ENCODE measurements around the gene MLF1. TPM values are rescaled to one million over a fixed set of nuclear protein-coding genes. Genes with fewer than 3 reads are reported as not detected.

Gene MLF1
- 12.5 TPM for polyA plus RNA-seq
- long read RNA-seq, donor 1, partial matches to known transcripts: 0 of 4 reads
- long read RNA-seq, donor 1, other reads (novel, unspliced or antisense): 0 of 4 reads
- long read RNA-seq, donor 2, transcript MLF1-201 (7 exons, 2,203 nt): major isoform, 5 of 6 reads
- long read RNA-seq, donor 2, partial matches to known transcripts: 0 of 6 reads
- long read RNA-seq, donor 2, other reads (novel, unspliced or antisense): 0 of 6 reads
- long read RNA-seq, donor 3: 0 reads
- long read RNA-seq, donor 4: 0 reads
- long read RNA-seq, donor 5, transcript MLF1-201 (7 exons, 2,203 nt): major isoform, 6 of 6 reads
- long read RNA-seq, donor 5, partial matches to known transcripts: 0 of 6 reads
- long read RNA-seq, donor 5, other reads (novel, unspliced or antisense): 0 of 6 reads
- long read RNA-seq, donor 6, partial matches to known transcripts: 0 of 3 reads
- long read RNA-seq, donor 6, other reads (novel, unspliced or antisense): 0 of 3 reads
- long read RNA-seq, donor 7, partial matches to known transcripts: 0 of 4 reads
- long read RNA-seq, donor 7, other reads (novel, unspliced or antisense): 0 of 4 reads
- long read RNA-seq, donor 8, transcript MLF1-201 (7 exons, 2,203 nt): major isoform, 5 of 8 reads
- long read RNA-seq, donor 8, partial matches to known transcripts: 0 of 8 reads
- long read RNA-seq, donor 8, other reads (novel, unspliced or antisense): 0 of 8 reads
- long read RNA-seq, donor 9, partial matches to known transcripts: 0 of 7 reads
- long read RNA-seq, donor 9, other reads (novel, unspliced or antisense): 0 of 7 reads
- long read RNA-seq, donor 10, partial matches to known transcripts: 5 of 11 reads
- long read RNA-seq, donor 10, other reads (novel, unspliced or antisense): 0 of 11 reads
- long read RNA-seq, donor 11, partial matches to known transcripts: 0 of 3 reads
- long read RNA-seq, donor 11, other reads (novel, unspliced or antisense): 0 of 3 reads

- Histone ChIP-seq H3K36me3 (ENCODE audit: control insufficient read depth, insufficient read depth, low read length) (no peaks in the 10 kb centered on the region), H3K4me1 (ENCODE audit: control insufficient read depth, insufficient read depth, low read length) (peaks cover 5% of the 10 kb centered on the region), H3K4me3 (ENCODE audit: low read length) (peak within 1 kb of the TSS; percentile 52), H3K27ac (ENCODE audit: low read length) (peak within 1 kb of the TSS; percentile 46), H3K9me3 (ENCODE audit: control insufficient read depth, low read depth, low read length) (peaks cover 5% of the 10 kb centered on the region), H3K27me3 (ENCODE audit: control insufficient read depth, insufficient read depth, low read length) (peaks cover 6% of the 10 kb centered on the region)
- DNase-seq: peak; percentile 95 to 96
- WGBS (ENCODE audit: insufficient coverage, low lambda C conversion rate): 2% methylated on average over 9 of the region's 51 CpGs
These were observed at the start of gene MLF1 for GRCh38 chr3:158570999-158571702. MLF1 (plus strand) TSS chr3:158571194; CDS start chr3:158571301, 107 bp downstream.

DNA sequence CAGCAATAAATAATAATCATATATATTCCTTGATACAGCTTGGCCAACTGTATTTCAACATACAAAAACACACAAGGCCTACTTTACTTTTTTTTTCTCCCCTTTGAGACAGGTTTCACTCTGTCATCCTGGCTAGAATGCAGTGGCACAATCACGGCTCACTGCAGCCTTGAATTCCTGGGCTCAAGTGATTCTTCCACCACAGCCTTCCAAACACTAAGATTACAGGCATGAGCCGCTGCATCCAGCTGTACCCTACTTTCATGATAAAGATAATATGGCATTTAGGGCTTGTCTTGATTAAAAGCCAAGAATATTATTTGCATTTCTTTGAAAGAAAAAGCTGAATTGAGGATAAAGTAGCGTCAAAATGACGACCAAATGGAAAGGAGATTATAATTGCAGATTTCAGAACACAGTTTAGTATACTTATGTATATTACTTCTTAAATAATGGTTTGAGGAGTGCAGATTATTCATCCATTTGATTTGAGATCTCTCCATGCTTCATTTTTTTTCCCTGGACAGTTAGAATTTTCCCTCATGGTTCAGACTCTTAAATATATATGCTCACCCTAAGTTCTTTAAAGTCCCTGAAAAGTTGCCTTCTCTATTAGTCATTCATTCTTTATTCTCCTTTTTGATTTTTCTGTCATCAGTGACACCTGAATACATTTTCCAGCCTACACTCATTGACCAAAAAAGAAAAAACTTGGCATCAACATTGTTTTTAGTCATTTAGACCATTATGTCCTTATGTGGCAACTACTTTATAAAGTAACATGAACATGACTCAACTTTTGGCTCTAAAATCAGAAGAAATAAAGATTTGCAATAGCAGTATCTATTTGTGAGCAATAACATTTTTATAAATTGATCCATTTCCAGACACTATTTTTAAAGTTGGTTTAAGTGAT lies 48.5 kb upstream of the MLF1 start:
- H3K36me3 ChIP-seq (ENCODE audit: control insufficient read depth, insufficient read depth, low read length): no peaks in the 10 kb centered on the region
- no peaks in the 10 kb centered on the region for H3K9me3 ChIP-seq (ENCODE audit: control insufficient read depth, low read depth, low read length)
- no peak for DNase-seq
- WGBS (ENCODE audit: insufficient coverage, low lambda C conversion rate): 93% methylated on average over 2 of the region's 4 CpGs
- no peak overlapping the region for H3K4me3 ChIP-seq (ENCODE audit: low read length)
- H3K27ac ChIP-seq (ENCODE audit: low read length): no peak overlapping the region
- H3K4me1 ChIP-seq (ENCODE audit: control insufficient read depth, insufficient read depth, low read length): no peaks in the 10 kb centered on the region
- H3K27me3 ChIP-seq (ENCODE audit: control insufficient read depth, insufficient read depth, low read length): no peaks in the 10 kb centered on the region

DNA sequence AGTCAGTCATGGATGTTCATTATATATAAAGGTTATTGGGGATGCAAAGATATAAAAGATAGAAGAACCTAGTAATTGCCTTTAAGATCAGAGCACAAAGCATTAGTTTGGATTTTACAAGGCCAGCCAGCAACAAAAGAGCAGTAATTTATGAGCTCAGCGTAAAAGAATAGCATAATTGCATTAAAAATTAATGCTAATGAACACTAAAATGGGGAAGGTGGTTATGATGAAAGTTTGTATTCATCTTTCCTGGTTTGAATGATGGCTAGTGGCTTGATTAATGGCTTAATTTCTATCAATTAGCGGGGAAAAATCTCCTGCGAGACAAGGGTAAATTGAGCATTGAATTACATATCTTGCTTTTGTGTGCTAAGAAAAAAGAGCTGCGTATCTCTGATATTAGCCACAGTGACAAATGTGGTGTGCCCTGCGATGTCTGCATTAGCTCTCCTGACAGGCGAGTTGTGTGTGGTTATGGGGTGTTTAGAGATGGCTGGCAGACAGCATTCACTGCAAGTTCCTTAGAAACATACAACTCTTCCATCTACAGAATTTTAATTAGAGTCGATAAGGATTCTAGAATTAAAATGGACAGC lies 42.8 kb upstream of the MLF1 start:
- H3K36me3 ChIP-seq (ENCODE audit: control insufficient read depth, insufficient read depth, low read length): no peaks in the 10 kb centered on the region
- no peak for DNase-seq
- H3K4me3 ChIP-seq (ENCODE audit: low read length): no peak overlapping the region
- no peak overlapping the region for H3K27ac ChIP-seq (ENCODE audit: low read length)
- H3K9me3 ChIP-seq (ENCODE audit: control insufficient read depth, low read depth, low read length): no peaks in the 10 kb centered on the region
- no peaks in the 10 kb centered on the region for H3K27me3 ChIP-seq (ENCODE audit: control insufficient read depth, insufficient read depth, low read length)
- WGBS (ENCODE audit: insufficient coverage, low lambda C conversion rate): 90% methylated on average over 2 of the region's 7 CpGs
- H3K4me1 ChIP-seq (ENCODE audit: control insufficient read depth, insufficient read depth, low read length): no peaks in the 10 kb centered on the region

DNA sequence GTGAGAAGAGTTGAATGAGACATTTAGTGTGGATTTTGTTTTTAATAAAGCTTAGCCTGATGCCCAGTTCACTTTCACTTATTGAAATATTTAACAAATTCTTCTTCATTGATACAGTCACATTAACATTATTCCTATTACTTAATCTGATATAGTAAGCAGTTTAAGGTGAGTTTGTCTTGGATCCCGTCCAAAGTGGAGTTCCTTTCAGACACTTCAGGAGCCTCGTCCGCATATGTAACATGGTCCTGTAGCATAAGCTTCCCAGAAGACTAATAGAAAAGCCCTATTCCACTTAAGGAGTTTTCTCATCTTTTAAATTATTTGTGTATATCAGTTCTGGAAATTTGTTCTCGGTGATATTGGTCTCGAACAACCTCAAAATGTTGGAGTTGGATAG lies 39.7 kb upstream of the MLF1 start:
- no peaks in the 10 kb centered on the region for H3K9me3 ChIP-seq (ENCODE audit: control insufficient read depth, low read depth, low read length)
- no peak overlapping the region for H3K27ac ChIP-seq (ENCODE audit: low read length)
- H3K36me3 ChIP-seq (ENCODE audit: control insufficient read depth, insufficient read depth, low read length): no peaks in the 10 kb centered on the region
- no peak for DNase-seq
- no peaks in the 10 kb centered on the region for H3K27me3 ChIP-seq (ENCODE audit: control insufficient read depth, insufficient read depth, low read length)
- H3K4me3 ChIP-seq (ENCODE audit: low read length): no peak overlapping the region
- no CpG with 5 or more reads among the region's 5 CpGs for WGBS (ENCODE audit: insufficient coverage, low lambda C conversion rate)
- H3K4me1 ChIP-seq (ENCODE audit: control insufficient read depth, insufficient read depth, low read length): no peaks in the 10 kb centered on the region

- no peaks in the 10 kb centered on the region for H3K4me1 ChIP-seq (ENCODE audit: control insufficient read depth, insufficient read depth, low read length)
- H3K27me3 ChIP-seq (ENCODE audit: control insufficient read depth, insufficient read depth, low read length): no peaks in the 10 kb centered on the region
- no peak for DNase-seq
- H3K27ac ChIP-seq (ENCODE audit: low read length): no peak overlapping the region
- no peak overlapping the region for H3K4me3 ChIP-seq (ENCODE audit: low read length)
- no peaks in the 10 kb centered on the region for H3K9me3 ChIP-seq (ENCODE audit: control insufficient read depth, low read depth, low read length)
- H3K36me3 ChIP-seq (ENCODE audit: control insufficient read depth, insufficient read depth, low read length): no peaks in the 10 kb centered on the region
These were observed 38.8 kb upstream of the MLF1 start for GRCh38 chr3:158532099-158532734.

DNA sequence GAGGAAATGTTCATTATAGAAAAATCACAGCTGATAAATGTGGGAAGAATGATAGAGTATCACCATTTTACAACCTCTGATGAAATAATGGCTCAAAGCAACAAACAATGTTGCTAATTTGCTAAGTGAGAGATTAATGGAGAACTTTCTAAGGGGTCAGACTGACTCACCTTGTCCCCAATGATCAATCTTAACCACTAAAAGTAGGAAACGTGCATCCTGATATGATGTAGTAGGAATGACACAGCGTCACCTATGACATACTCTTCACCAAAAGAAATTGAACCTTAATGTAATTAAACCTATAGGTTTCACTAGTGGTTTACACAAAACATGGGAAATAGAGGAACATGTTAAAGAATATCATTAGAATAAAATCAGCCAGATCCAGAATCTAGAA lies 35.1 kb upstream of the MLF1 start:
- DNase-seq: no peak
- no peaks in the 10 kb centered on the region for H3K27me3 ChIP-seq (ENCODE audit: control insufficient read depth, insufficient read depth, low read length)
- 83% methylated on average over 2 of the region's 2 CpGs for WGBS (ENCODE audit: insufficient coverage, low lambda C conversion rate)
- H3K9me3 ChIP-seq (ENCODE audit: control insufficient read depth, low read depth, low read length): no peaks in the 10 kb centered on the region
- H3K36me3 ChIP-seq (ENCODE audit: control insufficient read depth, insufficient read depth, low read length): no peaks in the 10 kb centered on the region
- H3K4me3 ChIP-seq (ENCODE audit: low read length): no peak overlapping the region
- no peak overlapping the region for H3K27ac ChIP-seq (ENCODE audit: low read length)
- H3K4me1 ChIP-seq (ENCODE audit: control insufficient read depth, insufficient read depth, low read length): no peaks in the 10 kb centered on the region

- Histone ChIP-seq H3K4me3 (ENCODE audit: low read length) (no peak overlapping the region), H3K27me3 (ENCODE audit: control insufficient read depth, insufficient read depth, low read length) (no peaks in the 10 kb centered on the region), H3K27ac (ENCODE audit: low read length) (no peak overlapping the region), H3K36me3 (ENCODE audit: control insufficient read depth, insufficient read depth, low read length) (no peaks in the 10 kb centered on the region), H3K9me3 (ENCODE audit: control insufficient read depth, low read depth, low read length) (no peaks in the 10 kb centered on the region), H3K4me1 (ENCODE audit: control insufficient read depth, insufficient read depth, low read length) (no peaks in the 10 kb centered on the region)
- DNase-seq: peak; percentile 7 to 21
- 60% methylated on average over 1 of the region's 3 CpGs for WGBS (ENCODE audit: insufficient coverage, low lambda C conversion rate)
These were observed 31.5 kb upstream of the MLF1 start for GRCh38 chr3:158539414-158540014.

DNA sequence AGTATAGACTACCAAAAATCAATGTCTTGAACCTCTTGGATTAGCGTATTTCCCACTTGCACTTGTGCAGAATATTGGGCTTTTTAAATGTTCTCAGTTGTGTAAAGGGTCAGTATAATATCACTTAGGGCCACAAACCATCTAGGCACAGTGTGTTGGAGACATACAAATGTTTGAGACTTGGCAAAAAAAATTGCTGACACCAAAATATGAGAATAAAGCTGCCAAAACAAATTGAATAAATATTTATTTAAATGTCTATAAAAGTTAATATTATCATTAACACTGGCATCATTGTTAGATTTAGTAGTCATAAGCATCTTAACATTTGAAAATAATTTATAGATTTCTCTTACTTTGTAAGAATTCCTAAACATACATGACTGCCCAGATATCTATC lies 30.9 kb upstream of the MLF1 start:
- WGBS (ENCODE audit: insufficient coverage, low lambda C conversion rate): 86% methylated on average over 1 of the region's 1 CpG
- no peaks in the 10 kb centered on the region for H3K9me3 ChIP-seq (ENCODE audit: control insufficient read depth, low read depth, low read length)
- no peak overlapping the region for H3K4me3 ChIP-seq (ENCODE audit: low read length)
- H3K36me3 ChIP-seq (ENCODE audit: control insufficient read depth, insufficient read depth, low read length): no peaks in the 10 kb centered on the region
- H3K27me3 ChIP-seq (ENCODE audit: control insufficient read depth, insufficient read depth, low read length): no peaks in the 10 kb centered on the region
- H3K27ac ChIP-seq (ENCODE audit: low read length): no peak overlapping the region
- DNase-seq: no peak
- no peaks in the 10 kb centered on the region for H3K4me1 ChIP-seq (ENCODE audit: control insufficient read depth, insufficient read depth, low read length)

DNA sequence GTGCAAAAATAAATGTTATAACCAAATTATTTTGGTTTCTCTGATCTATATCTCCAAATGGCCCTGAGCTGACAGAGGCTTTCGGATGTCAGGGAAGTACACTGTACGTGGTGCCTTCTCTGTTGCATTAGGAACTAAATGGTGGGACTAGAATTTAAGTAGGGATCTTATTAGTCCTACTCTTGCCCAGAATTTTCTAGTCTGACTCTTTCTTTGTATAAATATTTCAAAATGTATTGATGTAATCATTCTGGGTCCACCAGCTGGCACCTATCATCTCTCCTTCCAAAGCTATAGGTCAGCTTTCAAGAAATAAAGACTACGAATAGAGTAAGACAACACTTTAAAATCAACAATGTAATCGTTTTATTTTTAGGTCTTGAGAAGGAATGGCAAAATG lies 22.3 kb upstream of the MLF1 start:
- Histone ChIP-seq H3K27me3 (ENCODE audit: control insufficient read depth, insufficient read depth, low read length) (no peaks in the 10 kb centered on the region), H3K27ac (ENCODE audit: low read length) (no peak overlapping the region), H3K4me1 (ENCODE audit: control insufficient read depth, insufficient read depth, low read length) (no peaks in the 10 kb centered on the region), H3K4me3 (ENCODE audit: low read length) (no peak overlapping the region), H3K36me3 (ENCODE audit: control insufficient read depth, insufficient read depth, low read length) (no peaks in the 10 kb centered on the region), H3K9me3 (ENCODE audit: control insufficient read depth, low read depth, low read length) (no peaks in the 10 kb centered on the region)
- no peak for DNase-seq
- WGBS (ENCODE audit: insufficient coverage, low lambda C conversion rate): 95% methylated on average over 3 of the region's 4 CpGs
